ENCODE data around the gene FADS6.

Gene FADS6, protein sequence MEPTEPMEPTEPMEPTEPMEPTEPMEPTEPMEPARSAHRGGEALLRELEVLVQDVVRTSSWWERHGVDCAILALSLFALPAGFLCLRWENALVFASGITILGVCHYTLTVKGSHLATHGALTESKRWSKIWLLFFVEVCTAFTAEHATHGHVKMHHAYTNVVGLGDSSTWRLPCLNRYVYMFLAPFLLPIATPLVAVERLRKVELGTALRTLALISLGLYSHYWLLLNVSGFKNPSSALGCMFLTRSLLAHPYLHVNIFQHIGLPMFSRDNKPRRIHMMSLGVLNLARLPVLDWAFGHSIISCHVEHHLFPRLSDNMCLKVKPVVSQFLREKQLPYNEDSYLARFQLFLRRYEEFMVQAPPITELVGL

DNA sequence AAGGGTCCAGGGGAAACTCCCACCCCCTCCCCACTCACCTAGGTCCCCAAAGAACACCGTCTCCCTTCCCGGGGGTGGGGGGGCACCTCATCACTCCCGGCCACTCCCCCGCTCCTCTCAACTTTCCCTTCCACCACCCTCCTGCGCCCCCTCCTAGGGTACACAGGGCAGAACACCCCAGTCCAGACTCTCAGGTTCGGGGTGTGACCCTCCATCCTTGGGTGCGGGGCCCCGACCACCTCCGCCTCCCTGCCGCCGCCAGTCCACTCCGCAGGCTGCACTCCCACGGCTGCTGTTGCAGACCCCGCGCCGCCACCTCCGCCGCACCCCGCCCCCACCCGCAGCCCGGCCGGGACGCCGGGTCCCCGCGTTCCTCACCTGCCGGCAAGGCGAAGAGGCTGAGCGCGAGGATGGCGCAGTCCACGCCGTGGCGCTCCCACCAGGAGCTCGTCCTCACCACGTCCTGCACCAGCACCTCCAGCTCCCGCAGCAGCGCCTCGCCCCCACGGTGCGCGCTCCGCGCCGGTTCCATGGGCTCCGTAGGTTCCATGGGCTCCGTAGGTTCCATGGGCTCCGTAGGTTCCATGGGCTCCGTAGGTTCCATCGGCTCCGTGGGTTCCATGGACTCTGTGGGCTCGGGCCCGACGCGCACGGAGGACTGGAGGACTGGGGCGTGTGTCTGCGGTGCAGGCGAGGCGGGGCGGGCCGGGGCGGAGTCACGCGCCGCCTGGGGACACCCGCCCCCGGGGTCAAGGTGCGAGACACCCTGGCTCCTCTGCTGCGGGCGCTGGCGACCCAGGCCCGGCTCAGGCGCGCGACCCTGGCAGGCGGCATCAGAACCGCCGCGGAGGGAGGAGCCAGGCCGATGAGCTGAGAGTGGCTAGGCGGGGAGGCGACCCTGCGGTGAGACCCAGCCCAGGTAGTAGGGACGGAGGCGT lies at the start of gene FADS6:
Gene FADS6, minus strand, starts transcription at position 660 of the 938 bp plus-strand sequence. Its CDS starts 38 bp downstream, at position 622.
- DNase-seq, result no peak

DNA sequence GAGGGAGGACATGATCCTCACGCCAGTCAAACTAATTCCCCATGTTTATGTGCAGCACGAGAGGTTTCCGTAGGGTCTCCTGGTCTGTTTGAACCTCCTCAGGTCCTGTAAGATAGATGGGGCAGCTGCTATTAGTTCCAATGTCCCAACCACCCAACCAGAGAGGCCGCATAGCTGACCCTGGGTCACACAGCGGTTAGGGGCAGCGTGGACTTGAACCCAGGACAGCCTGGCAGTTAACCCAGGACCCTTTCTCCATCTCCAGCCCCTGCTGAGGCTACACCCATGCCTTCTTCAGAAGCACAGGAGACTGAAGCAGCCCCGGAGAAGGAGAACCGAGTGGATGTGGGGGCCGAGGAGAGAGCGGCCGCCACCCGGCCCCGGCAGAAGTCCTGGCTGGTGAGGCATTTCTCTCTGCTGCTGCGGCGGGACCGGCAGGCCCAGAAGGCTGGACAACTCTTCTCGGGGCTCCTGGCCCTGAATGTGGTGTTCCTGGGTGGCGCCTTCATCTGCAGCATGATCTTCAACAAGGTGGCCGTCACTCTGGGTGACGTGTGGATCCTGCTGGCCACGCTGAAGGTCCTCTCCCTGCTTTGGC lies 47.8 kb upstream of the FADS6 start:
- DNase-seq, result no peak

DNA sequence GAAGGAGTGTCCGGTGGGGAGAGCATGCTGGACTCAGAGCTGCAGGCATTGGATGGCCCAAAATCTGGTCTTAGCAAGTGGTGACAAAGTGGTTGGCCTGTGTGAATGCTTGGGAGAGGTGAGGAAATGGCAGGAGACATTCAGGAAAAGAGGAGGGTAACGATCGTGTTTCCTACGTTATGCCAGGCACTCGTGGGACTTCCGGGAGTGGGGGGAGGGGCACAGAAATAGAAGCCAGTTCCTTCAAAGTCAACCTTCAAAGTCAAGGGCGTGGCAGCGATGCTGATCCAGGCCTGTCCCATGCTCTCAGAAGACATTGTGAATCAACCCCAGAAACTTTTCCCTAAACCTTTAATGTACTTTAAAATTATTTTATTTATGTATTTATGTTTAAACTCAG lies 46.1 kb upstream of the FADS6 start:
- no peak for DNase-seq

DNA sequence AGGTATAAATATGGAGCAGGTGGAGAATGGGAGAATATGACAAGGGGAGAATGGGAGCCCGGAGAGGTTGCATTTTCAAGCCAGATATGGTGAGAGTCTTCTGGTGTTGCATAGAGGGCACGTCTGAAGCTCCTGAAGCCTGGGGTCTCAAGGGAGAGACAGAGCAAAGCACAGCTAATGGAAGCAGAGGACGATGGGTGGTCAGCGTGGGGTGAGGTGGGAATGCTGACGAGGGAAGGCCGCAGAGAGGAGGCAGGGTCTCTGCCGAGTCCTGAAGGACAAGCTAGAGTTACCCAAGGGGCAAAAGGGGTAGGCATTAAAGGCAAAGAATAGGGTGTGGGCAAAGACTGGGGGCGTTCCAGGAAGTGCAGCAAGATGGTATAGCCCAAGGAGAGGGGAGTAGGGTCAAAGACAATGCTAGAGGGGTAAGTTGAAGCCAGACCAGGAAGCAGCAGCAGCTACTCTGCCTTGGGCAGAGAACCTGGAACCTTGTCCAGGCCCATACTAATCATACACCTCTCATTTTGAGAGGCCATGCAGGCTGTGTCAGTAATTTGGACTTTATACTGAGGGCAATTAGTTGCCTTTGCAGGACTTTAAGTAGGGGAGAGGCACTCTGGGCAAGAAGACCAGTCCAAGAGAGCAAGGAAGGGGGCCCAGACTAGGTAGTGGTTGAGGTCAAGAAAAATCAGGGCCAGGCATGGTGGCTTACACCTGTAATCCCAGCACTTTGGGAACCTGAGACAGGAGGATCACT lies 44.9 kb upstream of the FADS6 start:
- no peak for DNase-seq

DNA sequence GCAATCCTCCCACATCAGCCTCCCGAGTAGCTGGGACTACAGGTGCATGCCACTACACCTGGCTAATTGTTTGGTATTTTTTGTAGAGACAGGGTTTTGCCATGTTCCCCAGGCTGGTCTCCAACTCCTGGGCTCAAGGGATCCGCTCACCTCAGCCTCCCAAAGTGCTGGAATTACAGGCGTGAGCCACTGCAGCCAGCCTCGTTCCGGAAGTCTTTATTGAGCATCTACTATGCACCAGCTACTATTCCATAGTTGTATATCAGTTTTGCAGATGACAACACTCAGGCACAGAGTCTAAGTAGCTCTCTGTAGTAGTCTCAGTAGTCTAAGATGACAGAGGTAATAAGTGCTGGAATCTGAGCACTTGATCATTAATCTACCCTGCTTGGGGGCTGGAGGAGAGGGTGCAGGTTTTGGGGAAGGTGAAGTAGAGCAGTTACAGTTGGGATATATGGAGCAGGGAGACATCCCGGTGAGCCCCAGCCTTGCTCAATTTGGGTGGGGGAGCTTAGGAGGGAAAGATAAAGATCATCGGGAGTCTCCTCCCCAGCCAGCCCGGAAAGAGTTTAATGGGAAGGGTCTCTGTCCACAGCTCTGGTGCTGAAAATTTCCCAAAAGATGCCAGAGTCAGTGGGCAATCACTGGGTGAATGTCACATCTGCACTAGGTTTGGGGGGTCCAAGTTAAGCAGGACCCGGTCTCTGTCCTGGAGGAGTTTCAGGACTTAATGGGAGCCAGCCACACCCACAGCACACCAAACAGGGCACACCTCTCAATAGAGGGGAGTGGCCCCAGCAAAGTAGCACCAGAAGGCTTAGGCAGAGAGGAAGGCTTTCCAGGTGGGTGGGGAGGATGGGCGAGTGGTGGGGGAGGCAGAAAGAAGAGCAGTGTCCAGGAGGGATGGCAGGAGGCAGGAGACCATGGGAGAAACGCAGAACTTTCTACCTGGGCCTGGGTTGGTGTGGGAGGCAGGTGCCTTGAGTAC lies 43.9 kb upstream of the FADS6 start:
- no peak for DNase-seq

DNA sequence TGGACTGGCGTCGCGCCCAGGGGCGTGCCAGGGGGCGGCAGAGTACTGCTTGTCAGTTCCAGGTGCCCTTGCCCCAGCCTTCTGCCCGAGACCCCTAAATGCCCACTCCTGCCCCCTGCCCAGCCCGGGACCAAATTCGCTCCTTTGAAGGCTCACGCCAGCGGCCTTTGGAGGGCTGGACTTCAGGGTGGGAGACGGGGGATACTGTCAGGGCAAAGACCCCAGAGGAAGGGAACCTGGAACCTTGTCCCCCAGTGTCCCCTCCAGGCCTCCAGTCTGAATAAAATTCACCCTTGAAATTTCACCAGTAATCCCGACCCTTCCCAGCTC lies 43.0 kb upstream of the FADS6 start:
- DNase-seq, result no peak

DNA sequence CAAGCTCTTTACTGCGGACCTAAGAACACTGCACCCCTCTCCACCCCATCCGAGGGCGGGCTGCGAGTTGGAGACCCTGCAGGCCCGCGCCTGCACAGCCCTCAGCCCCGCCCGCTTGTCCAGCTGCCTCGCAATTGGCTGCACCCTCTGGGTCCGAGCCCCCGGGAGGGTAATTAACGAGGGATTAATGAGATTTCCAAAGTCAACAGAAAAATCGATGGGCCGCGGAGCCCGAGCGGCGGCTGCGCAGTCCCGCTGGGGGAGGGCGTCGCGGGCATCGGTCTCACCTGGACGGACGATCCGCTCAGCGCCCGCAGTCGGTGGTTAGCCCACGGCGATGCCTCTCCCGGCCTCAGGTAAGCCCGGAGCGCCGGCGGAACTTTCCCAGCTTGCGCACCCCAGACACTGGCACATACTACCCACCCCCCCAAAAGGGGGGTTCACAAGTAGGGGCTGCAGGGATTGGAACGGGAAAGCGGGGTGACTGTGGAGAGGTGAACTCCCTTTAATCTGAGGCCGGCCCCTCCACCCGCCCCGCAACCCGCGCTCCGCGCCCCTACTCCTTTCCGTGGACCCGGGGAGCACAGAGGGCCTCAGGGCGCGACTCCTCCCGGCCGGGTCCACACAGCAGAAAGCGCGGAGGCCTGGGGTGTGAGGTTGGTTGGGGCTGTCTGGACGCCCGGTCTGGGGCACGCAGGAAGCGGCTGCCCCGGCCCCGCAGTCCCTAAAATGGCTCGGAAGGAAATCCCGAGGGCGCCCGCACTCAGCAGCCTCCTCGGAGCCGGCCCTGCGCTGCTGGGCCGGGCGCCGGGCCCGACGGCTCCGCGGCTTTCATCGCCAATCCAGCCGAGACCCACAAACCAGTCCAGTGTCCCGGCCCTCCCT lies 42.4 kb upstream of the FADS6 start, which contains the start of gene OTOP3:
Gene OTOP3, plus strand, starts transcription at position 314 of the 885 bp plus-strand sequence. Its CDS starts 24 bp downstream, at position 338.
- DNase-seq, result no peak

DNA sequence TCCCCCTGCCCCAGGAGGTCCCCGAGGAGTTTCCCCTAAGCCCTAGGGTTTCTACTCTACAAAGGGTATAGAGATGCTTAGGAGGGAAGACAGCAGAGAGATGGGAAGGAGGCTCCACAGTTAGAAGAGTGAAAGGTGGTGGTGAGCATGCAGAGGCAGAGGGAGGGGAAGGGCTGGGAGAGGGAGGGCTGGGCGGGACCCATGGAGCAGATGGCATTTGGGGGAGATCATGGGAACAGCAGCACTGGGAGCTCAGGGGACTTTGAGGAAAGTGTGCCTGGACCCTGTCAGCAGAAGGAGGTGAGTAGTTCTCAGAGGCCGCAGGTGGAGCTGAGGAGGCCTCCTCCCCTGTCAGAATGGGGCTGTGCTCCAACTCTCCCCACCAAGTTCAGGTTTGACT lies 41.6 kb upstream of the FADS6 start:
- DNase-seq, result no peak

DNA sequence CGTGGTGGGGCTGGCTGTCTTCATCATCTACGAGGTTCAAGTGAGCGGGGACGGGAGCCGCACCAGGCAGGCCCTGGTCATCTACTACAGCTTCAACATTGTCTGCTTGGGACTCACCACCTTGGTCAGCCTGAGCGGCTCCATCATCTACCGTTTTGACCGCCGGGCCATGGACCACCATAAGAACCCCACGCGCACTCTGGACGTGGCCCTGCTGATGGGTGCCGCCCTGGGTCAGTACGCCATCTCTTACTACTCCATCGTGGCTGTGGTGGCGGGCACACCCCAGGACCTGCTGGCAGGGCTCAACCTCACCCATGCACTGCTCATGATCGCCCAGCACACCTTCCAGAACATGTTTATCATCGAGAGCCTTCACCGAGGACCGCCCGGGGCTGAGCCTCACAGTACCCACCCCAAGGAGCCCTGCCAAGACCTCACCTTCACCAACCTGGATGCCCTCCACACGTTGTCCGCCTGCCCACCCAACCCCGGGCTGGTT lies 37.2 kb upstream of the FADS6 start:
- DNase-seq, result no peak

DNA sequence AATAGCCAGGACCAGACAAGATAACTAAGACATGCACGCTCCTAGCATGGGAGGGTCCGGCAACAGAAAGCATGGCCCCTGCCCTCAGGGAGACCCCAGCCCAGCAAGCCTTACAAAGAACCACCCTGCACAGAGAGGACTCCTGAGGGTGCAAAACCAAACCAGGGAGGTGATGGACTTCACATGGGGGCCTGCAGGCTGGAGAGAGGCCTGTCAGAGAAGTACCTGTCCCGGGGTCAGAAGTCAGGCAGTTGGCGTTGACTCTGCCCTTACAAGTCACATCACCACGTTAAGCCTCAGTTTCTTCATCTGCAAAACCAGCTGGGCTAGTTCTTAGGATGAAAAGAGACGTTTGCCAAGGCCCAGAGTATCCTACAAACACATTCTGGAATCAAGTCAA lies 35.4 kb upstream of the FADS6 start:
- no peak for DNase-seq

DNA sequence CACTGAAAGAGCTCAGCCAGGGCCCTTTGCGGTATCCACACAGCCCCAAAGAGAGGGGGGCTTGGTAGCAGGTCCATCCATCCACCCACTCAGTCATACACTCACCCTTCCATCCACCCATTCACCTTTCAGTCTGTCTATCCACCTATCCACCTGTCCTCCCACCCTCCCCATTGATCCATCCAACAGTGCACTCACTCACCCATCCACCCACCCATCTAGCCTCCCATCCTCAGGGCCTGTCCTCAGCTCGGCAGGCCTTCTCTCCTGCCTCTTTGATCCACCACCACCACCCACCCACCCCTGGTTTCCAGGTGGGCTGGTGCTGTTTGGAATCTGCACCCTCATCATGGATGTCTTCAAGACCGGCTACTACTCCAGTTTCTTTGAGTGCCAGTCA lies 31.8 kb upstream of the FADS6 start:
- no peak for DNase-seq

DNA sequence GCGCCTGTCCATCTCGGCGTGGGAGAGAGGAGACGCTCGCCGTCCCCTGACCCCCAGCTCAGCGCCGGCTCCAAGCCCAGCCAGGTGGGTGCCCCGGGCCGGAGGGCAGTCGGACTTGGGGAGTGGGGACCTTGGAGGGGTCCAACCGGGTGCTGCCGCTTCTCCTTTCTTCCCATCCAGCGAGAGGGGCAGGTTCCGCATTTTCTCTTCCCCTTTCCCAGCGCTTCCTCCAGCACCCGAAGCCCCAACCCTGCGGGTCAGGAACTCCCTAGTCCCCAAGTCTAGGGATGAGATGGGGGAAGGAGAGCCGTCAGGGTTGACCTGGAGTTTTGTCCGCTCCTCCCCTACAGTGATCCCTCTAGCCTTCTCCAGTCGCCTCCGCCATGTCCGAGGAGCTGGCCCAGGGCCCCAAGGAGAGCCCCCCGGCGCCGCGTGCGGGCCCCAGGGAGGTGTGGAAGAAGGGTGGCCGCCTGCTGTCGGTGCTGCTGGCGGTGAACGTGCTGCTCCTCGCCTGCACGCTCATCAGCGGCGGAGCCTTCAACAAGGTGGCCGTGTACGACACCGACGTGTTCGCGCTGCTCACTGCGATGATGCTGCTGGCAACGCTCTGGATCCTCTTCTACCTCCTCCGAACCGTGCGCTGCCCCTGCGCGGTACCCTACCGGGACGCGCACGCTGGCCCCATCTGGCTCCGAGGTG lies 31.0 kb upstream of the FADS6 start, which contains the start of gene OTOP2:
Gene OTOP2, plus strand, starts transcription at position 24 of the 699 bp plus-strand sequence. Its CDS starts 360 bp downstream, at position 384.
- DNase-seq, result no peak

DNA sequence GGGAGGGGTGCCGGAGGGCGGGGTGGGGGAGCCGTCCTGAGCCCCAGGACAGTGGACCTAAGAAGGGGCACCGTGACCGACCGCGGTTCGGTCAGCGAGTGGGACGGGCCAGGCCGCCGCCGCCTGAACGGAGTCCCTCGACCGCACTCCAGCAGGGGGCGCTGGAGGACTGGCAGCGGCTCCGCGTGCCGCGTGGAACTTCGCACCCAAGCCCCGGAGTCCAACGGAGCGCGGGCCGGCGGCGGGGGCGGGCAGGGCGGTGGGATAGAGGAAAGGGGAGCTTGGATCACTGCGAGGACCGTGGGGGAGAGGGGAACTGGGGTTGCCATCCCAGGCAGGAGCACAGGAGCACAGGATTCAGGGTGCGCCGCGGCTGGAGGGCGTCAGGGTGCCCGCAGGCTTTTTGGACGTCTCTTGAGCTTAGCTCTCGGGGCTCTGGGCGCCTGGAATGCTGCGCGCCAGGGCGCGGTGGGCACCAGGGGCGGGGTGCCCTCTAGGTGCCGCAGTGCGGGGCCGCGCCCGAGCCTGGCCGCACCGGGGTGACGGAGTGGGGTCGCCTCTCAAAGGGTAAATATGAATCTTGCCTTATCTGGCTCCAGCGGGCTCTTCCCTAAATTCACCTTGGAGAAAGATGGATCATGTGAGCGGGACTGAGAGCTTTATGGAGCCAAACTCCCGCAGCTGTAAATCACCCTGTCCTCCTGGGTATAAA lies 30.3 kb upstream of the FADS6 start:
- peak; percentile 39 for DNase-seq

DNA sequence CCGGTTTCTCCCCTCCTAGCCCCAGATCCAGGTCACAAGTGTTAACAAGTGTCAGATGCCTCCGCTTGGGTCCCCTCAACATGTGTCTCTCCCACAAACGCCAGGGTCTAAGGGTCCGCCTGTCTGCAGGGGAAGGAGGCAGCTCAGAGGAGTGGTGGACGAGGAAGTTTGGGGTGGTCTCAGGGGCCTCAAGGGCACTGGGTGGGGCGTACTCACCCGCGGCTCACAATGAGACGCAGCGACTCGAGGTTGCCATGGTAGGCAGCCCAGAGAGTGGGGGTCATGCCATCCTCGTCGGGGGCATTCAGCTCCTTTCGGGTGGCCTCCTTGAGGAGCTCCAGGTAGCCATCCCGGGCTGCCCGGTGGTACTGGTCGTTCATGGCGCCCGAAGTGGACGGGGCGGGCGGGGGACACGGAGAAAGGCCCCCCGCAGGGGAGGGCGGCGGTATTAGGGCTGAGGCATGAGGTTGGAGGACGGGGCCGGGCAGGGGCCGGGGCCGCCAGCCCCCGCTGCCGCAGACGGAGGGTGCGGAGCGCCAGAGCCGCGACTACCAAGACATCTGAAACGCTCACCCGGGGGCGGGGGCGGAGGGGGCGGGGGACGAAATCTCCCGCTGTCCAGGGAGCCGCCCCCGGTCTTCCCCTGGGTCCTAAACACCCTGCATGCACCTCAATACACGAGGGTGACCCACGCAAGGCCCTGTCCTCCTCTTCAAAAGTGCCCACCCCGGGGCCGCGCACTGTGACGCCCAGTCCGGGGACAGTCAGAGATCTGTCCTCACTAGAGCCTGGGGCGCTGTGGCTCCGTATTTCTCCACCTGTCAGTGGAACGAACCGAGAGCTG lies 29.5 kb upstream of the FADS6 start, which contains the start of gene USH1G:
Gene USH1G, minus strand, starts transcription at position 562 of the 844 bp plus-strand sequence. Its CDS starts 182 bp downstream, at position 380.
- DNase-seq, result no peak

DNA sequence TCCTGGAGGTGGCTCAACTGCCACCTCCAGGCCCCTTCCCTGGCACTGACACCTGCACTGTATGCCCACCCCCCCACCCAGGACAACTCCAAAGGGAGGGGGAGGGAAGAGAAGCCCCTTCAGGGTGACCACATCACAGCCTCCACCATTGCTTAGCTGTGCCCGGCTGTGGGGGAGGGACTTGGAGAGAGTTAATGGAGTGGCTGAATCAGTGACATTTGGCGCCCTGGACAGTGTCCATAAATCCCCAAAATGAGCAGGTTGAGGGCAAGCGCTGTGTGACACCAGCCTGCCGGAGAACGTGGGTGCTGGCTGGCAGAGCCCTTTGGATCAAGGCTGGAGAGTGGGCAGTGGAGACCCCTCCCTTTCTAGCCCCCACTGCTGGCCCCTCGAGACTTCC lies 28.7 kb upstream of the FADS6 start:
- no peak for DNase-seq

DNA sequence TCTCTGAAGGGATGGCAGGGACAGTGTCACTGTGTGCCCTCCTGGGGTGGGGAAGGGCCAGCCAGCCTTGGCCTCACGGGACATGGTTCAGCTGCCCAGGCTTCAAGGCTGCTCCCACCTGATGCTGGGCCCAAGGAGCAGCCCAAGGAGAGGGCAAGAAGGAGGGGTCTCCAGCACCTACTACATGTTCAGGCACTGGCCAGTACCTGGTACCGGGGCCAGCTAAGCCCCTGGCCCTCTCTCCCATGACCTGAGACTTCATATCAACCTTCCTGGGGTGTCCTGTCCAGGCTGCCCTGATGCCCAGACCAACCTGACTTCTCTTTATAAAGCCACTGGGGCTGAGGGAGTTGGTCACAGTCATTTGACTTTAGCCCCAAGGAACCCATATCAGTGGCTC lies 28.3 kb upstream of the FADS6 start:
- DNase-seq, result no peak

DNA sequence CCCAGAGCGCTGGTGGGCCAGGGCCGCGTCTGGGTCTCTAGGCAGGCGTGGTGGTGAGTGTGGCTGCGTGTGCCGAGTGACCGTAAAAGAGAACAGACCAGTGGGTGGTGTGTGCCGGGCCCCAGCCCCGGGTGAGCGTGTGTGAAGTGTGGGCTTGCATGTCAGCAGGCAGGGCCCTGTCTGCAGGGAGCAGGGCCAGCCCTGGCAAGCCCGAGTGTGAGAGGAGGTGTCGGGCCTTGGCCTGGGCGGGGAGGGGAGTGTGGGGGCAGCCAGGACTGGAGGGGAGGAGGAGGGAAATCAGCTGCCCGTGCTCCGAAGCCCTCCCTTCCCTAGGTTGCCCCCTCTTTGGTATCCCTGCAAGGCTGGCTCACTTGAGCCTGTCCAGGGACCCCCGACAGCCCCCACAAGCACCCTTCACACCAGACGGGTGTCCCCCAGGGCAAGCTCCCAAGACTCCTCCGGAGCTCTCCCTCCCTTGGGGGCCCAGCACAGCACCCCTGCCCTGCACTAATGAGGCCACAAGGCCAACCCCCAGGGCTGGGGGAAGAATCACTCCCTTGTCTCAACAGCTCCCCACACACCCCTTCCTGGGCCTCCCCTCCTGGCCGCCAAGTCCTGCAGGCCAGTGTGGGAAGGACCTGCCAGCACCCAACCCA lies 27.7 kb upstream of the FADS6 start:
- no peak for DNase-seq
